Ecto neural progenitor cell (in vitro differentiated cells): ENCODE results near the gene TMX2.
A peak's percentile ranks its signal among the peaks of the same experiment; 100 is the strongest.
"Not testable (repeated sequence)": the region's sequence is repeated elsewhere in the genome, so short reads cannot be mapped to it uniquely, and the experiment has no call there.

Experiments used
- DNase-seq: peaks from one replicate; pipeline ENCODE4 v3.0.0-alpha.2; 2018; ENCODE audit warnings: low spot score

Gene TMX2

GRCh38 chr11:57713835-57714234 lies 1.4 kb downstream of the TMX2 start:
- no peak for DNase-seq

- not testable (repeated sequence) for DNase-seq
Measured at GRCh38 chr11:57716726-57717125, 4.3 kb downstream of the TMX2 start.

GRCh38 chr11:57727185-57727584 lies 14.8 kb downstream of the TMX2 start:
- no peak for DNase-seq

- DNase-seq = no peak
Measured at GRCh38 chr11:57728829-57729228, 16.4 kb downstream of the TMX2 start.

GRCh38 chr11:57729479-57729878 lies 17.1 kb downstream of the TMX2 start:
- no peak for DNase-seq

GRCh38 chr11:57732661-57733060 lies 20.3 kb downstream of the TMX2 start:
- no peak for DNase-seq

- DNase-seq = no peak
Measured at GRCh38 chr11:57735619-57736298, 23.4 kb downstream of the TMX2 start.

GRCh38 chr11:57741132-57742086 lies 29.0 kb downstream of the TMX2 start, which contains the start of gene SELENOH:
Gene SELENOH, plus strand, starts transcription at chr11:57741491. Its CDS starts 105 bp downstream, at chr11:57741596.
- peak; percentile 98 for DNase-seq

- DNase-seq = no peak
Measured at GRCh38 chr11:57742087-57742452, 29.7 kb downstream of the TMX2 start.

GRCh38 chr11:57744357-57744756 lies 32.0 kb downstream of the TMX2 start:
- DNase-seq = no peak

- DNase-seq = no peak
Measured at GRCh38 chr11:57745206-57745605, 32.8 kb downstream of the TMX2 start.

- no peak for DNase-seq
Measured at GRCh38 chr11:57746920-57747319, 34.5 kb downstream of the TMX2 start.

GRCh38 chr11:57751176-57751575 lies 38.8 kb downstream of the TMX2 start:
- DNase-seq = no peak

- no peak for DNase-seq
Measured at GRCh38 chr11:57751676-57752253, 39.4 kb downstream of the TMX2 start, which contains the start of gene BTBD18. Gene BTBD18, minus strand, starts transcription at chr11:57751819. Its CDS starts 631 bp downstream, at chr11:57751188.

GRCh38 chr11:57752954-57753353 lies 40.6 kb downstream of the TMX2 start:
- DNase-seq = no peak

- DNase-seq = no peak
Measured at GRCh38 chr11:57758174-57758573, 45.8 kb downstream of the TMX2 start.

- peak; percentile 85 for DNase-seq
Measured at GRCh38 chr11:57761301-57762234, 49.2 kb downstream of the TMX2 start, which contains the start of gene CTNND1. Gene CTNND1, plus strand, starts transcription at chr11:57761802. Its CDS starts 29,677 bp downstream, at chr11:57791479.

- no peak for DNase-seq
Measured at GRCh38 chr11:57762235-57762861, 50.0 kb downstream of the TMX2 start.

- no peak for DNase-seq
Measured at GRCh38 chr11:57763568-57763967, 51.2 kb downstream of the TMX2 start.

GRCh38 chr11:57764021-57764420 lies 51.6 kb downstream of the TMX2 start:
- DNase-seq = no peak

GRCh38 chr11:57764566-57764965 lies 52.2 kb downstream of the TMX2 start:
- no peak for DNase-seq
